Breast epithelium (tissue), 4 donors: ENCODE results near the gene SCYL2. TPM values are rescaled to one million over a fixed set of nuclear protein-coding genes. Genes with fewer than 3 reads are reported as not detected.
"Not testable (repeated sequence)": the region's sequence is repeated elsewhere in the genome, so short reads cannot be mapped to it uniquely, and the experiment has no call there.

Source experiments
- DNase-seq, 2 donors: peaks; one replicate each; pipeline ENCODE4 v3.0.0-alpha.2; 2019; ENCODE audit warnings: low spot score in 2 of 2
- H3K27ac ChIP-seq, 2 donors: fragments of 200-600 bp; sonication (generic) in 1 of 2; one replicate each; pipeline ENCODE4 v1.5.1; 2016 to 2019; ENCODE audit warnings: mild to moderate bottlenecking in 1 of 2
- H3K27me3 ChIP-seq, 2 donors: fragments of 200-600 bp; sonication (generic) in 1 of 2; one replicate each; pipeline versions ENCODE4 v1.5.1 to v1.6.0; 2017 to 2019; ENCODE audit warnings: control low read depth in 1 of 2, mild to moderate bottlenecking in 1 of 2
- H3K36me3 ChIP-seq: fragments of 200-600 bp; one replicate; pipeline ENCODE4 v1.5.1; 2019
- H3K4me1 ChIP-seq, 2 donors: fragments of 200-600 bp; sonication (generic); one replicate each; pipeline ENCODE4 v1.5.1; 2016 to 2019; ENCODE audit warnings: control low read depth in 1 of 2
- H3K4me3 ChIP-seq, 3 donors: fragments of 200-600 bp; sonication (generic); 1 replicate in 2 of 3; 2 replicates in 1 of 3; pipeline ENCODE4 v1.5.1; 2016 to 2019; ENCODE audit warnings: mild to moderate bottlenecking in 3 of 3, moderate library complexity in 2 of 3
- H3K9me3 ChIP-seq, 2 donors: fragments of 200-600 bp; sonication (generic) in 1 of 2; one replicate each; pipeline ENCODE4 v1.5.1; 2016 to 2019; ENCODE audit warnings: control low read depth in 1 of 2
- CTCF ChIP-seq, 3 donors: fragments of 450-650 bp; IDR thresholded peaks; one replicate each; pipeline ENCODE4 v1.5.1; 2016 to 2017; ENCODE audit warnings: antibody characterized with exemption in 3 of 3, mild to moderate bottlenecking in 3 of 3, moderate library complexity in 3 of 3
- POLR2A ChIP-seq: fragments of 450-650 bp; IDR thresholded peaks from one replicate; pipeline ENCODE4 v1.6.1; 2016; ENCODE audit warnings: antibody characterized with exemption, mild to moderate bottlenecking, moderate library complexity
- POLR2AphosphoS5 ChIP-seq, 3 donors: sonication (generic); formaldehyde crosslinking; IDR thresholded peaks; one replicate each; pipeline ENCODE4 v1.6.1; 2017; ENCODE audit warnings: antibody characterized with exemption in 3 of 3
- intact Hi-C: fragments of 100-400 bp; cut with DNase I; formaldehyde crosslinking; loops from one replicate; pipeline ENCODE4 v1.15.1; 2023; ENCODE audit warnings: low total_unique reads
- total RNA-seq, 3 donors: library from RNA; depleted of rRNA; stranded (reverse); fragments of >200 nt; gene quantifications; one replicate each; pipeline ENCODE4 v1.1.0, GENCODE V29; 2016

Gene SCYL2
- total RNA-seq, 3 donors from 2014 or later = 39.4 to 92.2 (median 53.7) TPM

DNA sequence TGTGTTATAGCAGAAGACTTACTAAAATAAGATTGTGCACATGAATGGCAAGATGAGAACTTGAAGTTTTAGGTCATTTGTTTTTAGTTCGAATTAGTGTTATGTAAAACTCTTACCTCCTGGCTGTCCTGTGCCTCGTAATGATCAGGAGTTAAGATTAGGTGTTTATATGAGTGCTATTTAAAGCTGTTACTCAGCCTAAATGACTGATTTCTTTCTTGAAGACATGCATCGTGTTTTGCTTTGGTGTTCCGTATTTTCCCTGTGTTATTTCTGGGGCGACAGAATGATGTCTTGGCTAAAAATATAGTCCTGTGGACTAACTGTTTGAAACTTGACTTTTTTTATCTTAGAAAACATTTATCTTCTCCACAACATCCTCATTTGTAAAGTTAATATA is 22.1 kb downstream of the SCYL2 start:
- H3K27me3 ChIP-seq = no peaks in the 10 kb centered on the region
- TF ChIP-seq CTCF (IDR thresholded peaks at IDR 0.05) = no peak
- no peak for TF ChIP-seq POLR2A
- TF ChIP-seq POLR2AphosphoS5 (IDR thresholded peaks at IDR 0.05) = no peak
- no peaks in the 10 kb centered on the region for H3K4me1 ChIP-seq
- no peak overlapping the region for H3K4me3 ChIP-seq
- no peak for DNase-seq
- intact Hi-C loops = no loop called here
- no peaks in the 10 kb centered on the region for H3K9me3 ChIP-seq
- no peaks in the 10 kb centered on the region for H3K36me3 ChIP-seq
- no peak overlapping the region for H3K27ac ChIP-seq

DNA sequence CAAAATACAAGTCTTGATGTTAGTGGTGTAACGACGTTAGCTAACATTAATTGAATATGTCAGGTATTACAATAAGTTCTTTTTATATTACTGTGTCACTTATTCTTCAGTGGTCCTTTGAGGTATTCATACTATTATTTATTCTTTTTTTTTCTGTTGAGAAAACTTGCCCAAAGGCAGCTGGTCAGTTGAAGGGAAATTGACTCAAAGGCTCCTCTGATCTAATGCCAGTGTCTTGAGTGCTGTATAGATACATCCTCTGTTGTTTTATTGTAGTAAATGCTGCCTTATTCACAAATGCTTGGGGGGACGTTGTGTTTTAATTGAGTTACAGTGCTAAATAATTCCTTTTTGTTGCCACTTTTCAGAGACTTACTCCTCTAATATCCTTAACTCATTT is 23.0 kb downstream of the SCYL2 start:
- Histone ChIP-seq H3K27me3 (no peaks in the 10 kb centered on the region), H3K4me3 (no peak overlapping the region), H3K36me3 (no peaks in the 10 kb centered on the region), H3K27ac (no peak overlapping the region), H3K9me3 (no peaks in the 10 kb centered on the region), H3K4me1 (no peaks in the 10 kb centered on the region)
- DNase-seq = no peak
- intact Hi-C loops = no loop called here
- TF ChIP-seq POLR2A = no peak
- no peak for TF ChIP-seq CTCF (IDR thresholded peaks at IDR 0.05)
- TF ChIP-seq POLR2AphosphoS5 (IDR thresholded peaks at IDR 0.05) = no peak

- H3K4me3 ChIP-seq = no peak overlapping the region
- no peak for TF ChIP-seq POLR2A
- TF ChIP-seq POLR2AphosphoS5 (IDR thresholded peaks at IDR 0.05) = no peak
- no peak for TF ChIP-seq CTCF (IDR thresholded peaks at IDR 0.05)
- no peak for DNase-seq
- H3K27ac ChIP-seq = no peak overlapping the region
- intact Hi-C loops = no loop called here
- no peaks in the 10 kb centered on the region for H3K36me3 ChIP-seq
- H3K9me3 ChIP-seq = no peaks in the 10 kb centered on the region
- H3K27me3 ChIP-seq = no peaks in the 10 kb centered on the region
- no peaks in the 10 kb centered on the region for H3K4me1 ChIP-seq
Observed at GRCh38 chr12:100293017-100293416, 26.0 kb downstream of the SCYL2 start.

DNA sequence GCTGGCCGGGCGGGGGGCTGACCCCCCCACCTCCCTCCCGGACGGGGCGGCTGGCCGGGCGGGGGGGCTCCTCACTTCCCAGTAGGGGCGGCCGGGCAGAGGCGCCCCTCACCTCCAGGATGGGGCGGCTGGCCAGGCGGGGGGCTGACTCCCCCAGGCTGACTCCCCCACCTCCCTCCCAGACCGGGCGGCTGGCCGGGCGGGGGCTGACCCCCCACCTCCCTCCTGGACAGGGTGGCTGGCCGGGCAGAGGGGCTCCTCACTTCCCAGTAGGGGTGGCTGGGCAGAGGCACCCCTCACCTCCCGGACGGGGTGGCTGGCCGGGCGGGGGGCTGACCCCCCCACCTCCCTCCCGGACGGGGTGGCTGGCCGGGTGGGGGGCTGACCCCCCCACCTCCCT is 27.4 kb downstream of the SCYL2 start:
- H3K4me3 ChIP-seq, H3K9me3 ChIP-seq, H3K27ac ChIP-seq, intact Hi-C loops, H3K27me3 ChIP-seq, DNase-seq, H3K36me3 ChIP-seq, H3K4me1 ChIP-seq: not testable (repeated sequence)

GRCh38 chr12:100295764-100296555 is 29.0 kb downstream of the SCYL2 start:
- no peak overlapping the region for H3K27ac ChIP-seq
- H3K9me3 ChIP-seq = no peaks in the 10 kb centered on the region
- H3K4me3 ChIP-seq = no peak overlapping the region
- no peak for TF ChIP-seq POLR2A
- TF ChIP-seq CTCF (IDR thresholded peaks at IDR 0.05) = no peak
- no peak for TF ChIP-seq POLR2AphosphoS5 (IDR thresholded peaks at IDR 0.05)
- no peaks in the 10 kb centered on the region for H3K27me3 ChIP-seq
- H3K4me1 ChIP-seq = no peaks in the 10 kb centered on the region
- no peaks in the 10 kb centered on the region for H3K36me3 ChIP-seq
- no peak for DNase-seq
- intact Hi-C loops = no loop called here
